ENCODE data around the gene CNKSR3.

CNKSR3 gene

GRCh38 chr6:154506108-154506507, 4.4 kb downstream of the CNKSR3 start:
- no peak for DNase-seq (ENCODE audit: low read depth, low spot score)
- H3K4me3 ChIP-seq (ENCODE audit: low read length): no peak overlapping the region

- no peak for DNase-seq (ENCODE audit: low read depth, low spot score)
- H3K4me3 ChIP-seq (ENCODE audit: low read length): no peak overlapping the region
Measured at GRCh38 chr6:154504865-154505449, 5.5 kb downstream of the CNKSR3 start.

GRCh38 chr6:154504102-154504501, 6.4 kb downstream of the CNKSR3 start:
- DNase-seq (ENCODE audit: low read depth, low spot score): no peak
- no peak overlapping the region for H3K4me3 ChIP-seq (ENCODE audit: low read length)

- no peak overlapping the region for H3K4me3 ChIP-seq (ENCODE audit: low read length)
- no peak for DNase-seq (ENCODE audit: low read depth, low spot score)
Measured at GRCh38 chr6:154503658-154504057, 6.8 kb downstream of the CNKSR3 start.

GRCh38 chr6:154502553-154502952, 7.9 kb downstream of the CNKSR3 start:
- no peak for DNase-seq (ENCODE audit: low read depth, low spot score)

GRCh38 chr6:154501578-154501868, 9.0 kb downstream of the CNKSR3 start:
- peak; percentile 4 for DNase-seq (ENCODE audit: low read depth, low spot score)
- H3K4me3 ChIP-seq (ENCODE audit: low read length): no peak overlapping the region

More at GRCh38 chr6:154502553-154502952, 7.9 kb downstream of the CNKSR3 start:
- no peak overlapping the region for H3K4me3 ChIP-seq (ENCODE audit: low read length)

GRCh38 chr6:154500769-154501577, 9.5 kb downstream of the CNKSR3 start:
- H3K4me3 ChIP-seq (ENCODE audit: low read length): no peak overlapping the region
- no peak for DNase-seq (ENCODE audit: low read depth, low spot score)

GRCh38 chr6:154499855-154500589, 10.5 kb downstream of the CNKSR3 start:
- H3K4me3 ChIP-seq (ENCODE audit: low read length): no peak overlapping the region
- DNase-seq (ENCODE audit: low read depth, low spot score): no peak

- H3K4me3 ChIP-seq (ENCODE audit: low read length): no peak overlapping the region
- DNase-seq (ENCODE audit: low read depth, low spot score): no peak
Measured at GRCh38 chr6:154498340-154498934, 12.0 kb downstream of the CNKSR3 start.

- DNase-seq (ENCODE audit: low read depth, low spot score): no peak
- H3K4me3 ChIP-seq (ENCODE audit: low read length): no peak overlapping the region
Measured at GRCh38 chr6:154496793-154497517, 13.5 kb downstream of the CNKSR3 start.

GRCh38 chr6:154496186-154496585, 14.3 kb downstream of the CNKSR3 start:
- H3K4me3 ChIP-seq (ENCODE audit: low read length): no peak overlapping the region
- DNase-seq (ENCODE audit: low read depth, low spot score): no peak

- DNase-seq (ENCODE audit: low read depth, low spot score): no peak
- no peak overlapping the region for H3K4me3 ChIP-seq (ENCODE audit: low read length)
Measured at GRCh38 chr6:154494592-154495311, 15.7 kb downstream of the CNKSR3 start.

- DNase-seq (ENCODE audit: low read depth, low spot score): no peak
Measured at GRCh38 chr6:154491567-154492470, 18.7 kb downstream of the CNKSR3 start.

GRCh38 chr6:154489822-154490221, 20.7 kb downstream of the CNKSR3 start:
- DNase-seq (ENCODE audit: low read depth, low spot score): no peak
- H3K4me3 ChIP-seq (ENCODE audit: low read length): no peak overlapping the region

More at GRCh38 chr6:154491567-154492470, 18.7 kb downstream of the CNKSR3 start:
- no peak overlapping the region for H3K4me3 ChIP-seq (ENCODE audit: low read length)

- DNase-seq (ENCODE audit: low read depth, low spot score): no peak
- no peak overlapping the region for H3K4me3 ChIP-seq (ENCODE audit: low read length)
Measured at GRCh38 chr6:154488802-154489437, 21.6 kb downstream of the CNKSR3 start.

- no peak overlapping the region for H3K4me3 ChIP-seq (ENCODE audit: low read length)
Measured at GRCh38 chr6:154488248-154488593, 22.3 kb downstream of the CNKSR3 start.

More at GRCh38 chr6:154488248-154488593, 22.3 kb downstream of the CNKSR3 start:
- no peak for DNase-seq (ENCODE audit: low read depth, low spot score)
